GM18873 (cell line): ENCODE measurements around the gene PABPN1L.
"Not testable (repeated sequence)": the region's sequence is repeated elsewhere in the genome, so short reads cannot be mapped to it uniquely, and the experiment has no call there.

Source experiments
- ATAC-seq: cut with Tn5 transposase; IDR thresholded peaks from one replicate; pipeline ENCODE4 v1.9.1; 2021; ENCODE audit warnings: mild to moderate bottlenecking, moderate library complexity, moderate number of reproducible peaks; ENCODE audit not compliant: unreplicated experiment, low FRiP score

PABPN1L gene

DNA sequence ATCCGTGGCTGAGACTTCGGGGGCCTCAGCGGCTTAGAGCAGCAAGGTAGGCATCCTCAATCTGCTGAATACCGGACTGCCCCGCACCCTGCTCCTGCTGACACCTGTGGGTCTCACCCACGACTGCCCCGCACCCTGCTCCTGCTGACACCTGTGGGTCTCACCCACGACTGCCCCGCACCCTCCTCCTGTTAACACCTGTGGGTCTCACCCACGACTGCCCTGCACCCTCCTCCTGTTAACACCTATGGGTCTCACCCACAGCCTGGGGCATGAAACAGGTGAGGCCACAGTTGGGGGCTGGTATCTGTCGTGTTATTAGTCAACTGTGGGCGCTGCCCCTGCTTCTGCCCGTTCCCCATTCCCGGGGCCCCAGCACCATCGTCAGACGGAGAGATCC is 36.3 kb upstream of the PABPN1L start:
- ATAC-seq = no peak

DNA sequence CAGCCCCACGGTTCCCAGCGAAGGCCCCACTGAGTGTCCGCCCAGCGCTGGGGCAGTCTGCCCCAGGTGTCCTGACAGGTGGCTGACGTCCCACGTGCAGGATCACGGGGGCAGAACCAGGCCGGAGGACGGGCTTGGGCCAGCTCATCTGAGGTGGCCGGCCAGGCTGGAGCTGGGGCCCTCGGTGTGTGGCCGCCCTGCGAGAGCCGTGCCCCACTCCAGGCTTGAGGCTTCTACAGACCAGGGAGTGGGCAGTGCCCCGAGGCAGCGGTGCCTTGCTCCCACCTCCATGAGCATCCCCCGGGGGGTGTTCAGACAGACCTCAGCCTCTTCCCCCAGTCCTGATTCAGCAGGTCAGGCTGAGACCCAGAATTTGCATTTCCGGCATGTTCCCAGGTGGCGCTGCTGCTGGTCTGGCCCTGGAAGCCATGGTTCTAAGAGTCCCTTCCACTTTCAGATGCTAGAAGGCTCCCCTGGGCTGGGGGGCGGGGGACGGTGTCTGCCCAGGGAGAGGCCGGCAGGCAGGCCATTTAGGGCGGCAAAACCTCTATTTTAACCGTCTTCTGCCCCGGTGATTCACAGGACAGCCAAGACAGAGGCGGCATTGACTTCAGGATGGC is 35.4 kb upstream of the PABPN1L start:
- ATAC-seq = no peak

DNA sequence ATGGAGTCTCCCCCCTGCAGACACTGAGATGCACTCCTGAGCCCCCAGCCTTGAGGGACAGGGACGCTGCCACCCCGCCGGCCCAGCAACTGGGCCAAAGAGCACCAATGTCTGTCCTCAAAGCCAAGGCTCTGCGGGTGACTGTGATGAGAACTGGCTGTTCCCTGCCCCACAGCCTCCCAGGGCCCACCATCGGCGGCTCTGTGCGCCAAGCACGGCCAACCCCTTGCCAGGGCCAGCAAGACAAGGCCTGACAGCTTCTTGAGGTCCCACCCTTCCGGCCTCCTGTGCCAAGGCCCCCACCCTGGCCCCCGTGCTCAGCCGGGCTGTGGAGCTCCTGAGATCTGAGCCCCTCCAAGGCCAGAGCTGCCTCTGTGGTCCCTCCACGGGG is 34.2 kb upstream of the PABPN1L start:
- no peak for ATAC-seq

DNA sequence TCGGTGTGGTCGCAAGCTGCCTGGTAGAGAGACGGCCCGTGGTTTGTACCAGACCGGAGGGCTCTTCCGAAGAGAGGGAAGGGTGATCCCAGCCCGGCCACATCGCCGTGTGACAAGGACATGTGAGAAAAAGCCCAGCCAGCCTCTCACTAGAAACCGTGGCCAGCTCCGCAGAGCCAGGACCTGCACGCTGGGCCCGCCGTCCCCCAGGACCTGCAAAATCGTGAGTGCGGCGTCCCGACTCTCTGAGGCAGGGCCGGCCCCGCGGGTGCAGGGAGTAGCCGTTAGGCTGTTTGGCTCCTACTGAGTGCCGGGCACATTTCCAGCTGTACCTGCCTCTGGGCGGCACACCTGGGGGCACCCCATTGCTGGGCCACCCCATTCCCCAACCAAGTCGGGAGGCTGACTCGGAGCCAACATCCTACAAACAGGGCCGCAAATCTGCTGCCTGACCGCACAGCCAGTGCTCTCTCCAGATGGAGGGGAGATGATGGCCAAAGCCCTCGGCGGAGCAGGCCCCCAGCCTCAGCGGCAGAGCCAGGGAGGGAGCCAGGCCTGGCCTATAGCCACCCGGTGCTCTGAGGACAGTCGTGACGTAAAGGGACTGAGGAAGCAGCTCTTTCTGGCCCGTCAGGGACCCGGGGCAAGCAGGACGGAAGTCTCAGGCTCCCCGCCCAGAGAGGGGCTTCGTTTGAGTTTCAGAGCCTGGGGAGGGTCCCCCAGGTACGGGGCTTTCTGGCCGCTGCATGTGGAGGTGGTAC is 33.6 kb upstream of the PABPN1L start:
- no peak for ATAC-seq

DNA sequence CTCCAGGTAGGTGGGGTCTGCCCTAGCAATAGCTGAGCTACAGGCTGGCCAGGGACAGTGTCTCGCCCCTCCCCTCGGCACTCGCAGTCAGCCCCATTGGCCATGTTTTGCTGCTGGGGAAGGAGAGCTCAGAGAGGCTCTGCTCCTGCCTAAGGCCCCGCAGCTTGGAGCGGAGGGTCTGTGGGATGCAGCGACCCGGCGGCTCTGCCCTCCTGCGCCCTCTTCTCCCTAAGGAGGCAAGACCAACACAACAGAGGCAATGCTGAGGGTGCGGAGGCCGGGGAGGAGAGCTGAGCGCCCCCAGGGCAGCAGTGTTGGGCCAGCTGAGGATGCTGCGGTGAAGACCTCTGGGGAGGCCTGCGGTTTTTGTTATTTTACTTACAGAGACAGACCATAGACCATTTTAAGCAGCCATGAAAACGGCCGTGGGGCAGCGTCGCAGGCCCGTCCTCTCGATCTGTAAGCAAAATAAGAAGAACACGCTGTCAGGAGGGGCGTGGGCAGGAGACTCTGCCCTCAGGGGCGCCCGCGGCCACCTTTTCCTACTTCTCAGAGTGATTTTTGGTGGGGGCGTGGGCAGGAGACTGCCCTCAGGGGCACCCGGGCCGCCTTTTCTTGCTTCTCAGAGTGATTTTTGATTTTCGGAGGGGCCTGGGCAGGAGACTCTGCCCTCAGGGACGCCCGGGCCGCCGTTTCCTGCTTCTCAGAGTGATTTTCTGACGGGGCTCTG is 31.4 kb upstream of the PABPN1L start:
- no peak for ATAC-seq

DNA sequence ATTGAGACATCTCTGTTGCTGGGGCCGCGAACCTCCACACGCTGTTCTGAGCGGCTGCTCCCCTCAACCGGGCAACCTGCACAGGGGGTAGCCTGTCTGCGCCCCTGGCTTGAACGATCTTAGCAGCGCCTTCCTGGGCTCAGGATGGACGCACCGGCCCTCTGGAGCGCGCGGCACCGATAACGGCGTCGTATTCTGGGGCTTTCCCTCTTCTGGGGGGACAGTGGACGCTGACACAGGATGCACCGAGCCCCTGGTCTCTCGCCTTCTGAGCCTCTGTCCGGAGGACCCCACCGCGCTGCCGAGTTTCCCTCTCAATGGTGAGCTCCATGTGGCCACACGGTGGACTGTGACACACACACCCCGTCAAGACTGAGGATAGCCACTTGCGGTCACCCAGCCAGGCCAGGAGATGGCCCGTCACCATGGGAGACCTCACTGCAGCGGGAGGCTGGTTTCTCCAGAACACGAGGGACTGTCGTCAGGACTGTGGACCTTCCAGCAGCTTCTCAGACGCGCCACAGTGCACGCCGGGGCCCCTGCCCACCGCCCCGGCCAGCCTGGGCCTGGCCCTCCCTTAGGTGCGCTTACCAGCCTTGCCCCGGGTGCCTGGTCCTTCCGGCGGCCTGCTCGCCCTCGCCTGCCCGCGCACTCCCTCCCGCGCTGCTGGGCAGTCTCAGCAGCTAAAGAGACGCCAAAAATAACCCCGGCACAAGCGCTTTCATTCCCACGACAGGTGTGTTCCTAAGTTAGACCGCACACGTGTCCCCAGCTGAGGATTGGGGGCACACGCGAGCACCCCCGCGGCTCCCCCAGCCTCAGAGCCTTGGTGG is 30.0 kb upstream of the PABPN1L start:
- no peak for ATAC-seq

DNA sequence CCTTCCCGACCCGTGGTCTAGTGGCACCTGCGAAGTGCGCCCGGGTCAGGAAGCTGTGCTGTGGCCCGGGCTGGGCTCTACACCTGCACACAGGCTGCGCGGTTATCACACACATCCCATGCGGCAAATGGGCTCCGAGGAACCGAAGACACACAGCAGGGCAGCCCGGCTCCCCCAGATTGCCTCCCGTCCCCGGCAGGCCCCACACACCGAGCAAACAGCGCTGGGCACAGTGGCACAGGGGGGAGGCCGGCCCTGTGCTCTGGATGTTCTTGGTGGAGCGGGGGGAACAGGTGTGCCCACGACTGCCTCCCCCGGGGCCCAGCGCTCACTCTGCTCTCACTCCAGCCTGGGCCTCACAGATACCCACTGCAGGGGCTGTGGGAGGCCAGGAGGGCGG is 28.9 kb upstream of the PABPN1L start:
- no peak for ATAC-seq

DNA sequence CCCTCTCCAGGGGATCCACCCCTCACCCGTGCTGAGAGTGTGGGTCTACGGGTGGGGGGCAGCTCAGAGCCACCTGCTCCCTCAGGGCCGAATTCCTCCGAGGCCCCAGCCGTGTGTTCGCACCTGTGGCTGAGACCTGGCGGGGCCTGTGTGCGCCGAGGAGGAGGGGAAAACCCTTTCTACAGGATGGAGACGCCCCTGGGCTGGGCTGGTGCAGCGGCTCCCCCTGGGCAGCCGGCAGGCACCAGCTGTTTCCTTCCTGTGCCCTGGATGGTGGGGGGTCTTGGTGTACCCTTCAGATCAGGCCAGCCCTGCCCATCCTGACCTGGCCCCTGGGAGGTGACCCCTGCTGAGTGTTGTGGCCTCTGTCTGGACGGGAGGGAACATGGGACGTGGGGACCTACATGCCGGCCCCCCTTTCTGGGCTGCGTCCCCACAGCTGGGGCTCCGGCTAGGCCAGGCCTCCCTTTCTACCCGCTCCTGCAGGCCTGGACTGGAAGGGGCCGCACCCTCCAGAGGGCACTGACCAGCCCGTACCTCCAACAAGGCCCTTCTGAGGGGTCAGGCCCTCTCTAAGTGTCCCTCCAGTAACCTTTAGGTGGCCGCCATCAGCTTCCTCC is 28.3 kb upstream of the PABPN1L start:
- no peak for ATAC-seq

DNA sequence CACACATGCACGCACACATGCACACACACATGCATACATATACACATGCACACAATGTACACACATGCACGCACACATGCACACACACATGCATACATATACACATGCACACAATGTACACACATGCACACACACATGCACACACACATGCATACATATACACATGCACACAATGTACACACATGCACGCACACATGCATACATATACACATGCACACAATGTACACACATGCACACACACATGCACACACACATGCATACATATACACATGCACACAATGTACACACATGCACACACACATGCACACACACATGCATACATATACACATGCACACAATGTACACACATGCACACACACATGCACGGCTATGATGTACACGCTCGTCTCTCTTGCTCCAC is 27.8 kb upstream of the PABPN1L start:
- ATAC-seq = not testable (repeated sequence)

DNA sequence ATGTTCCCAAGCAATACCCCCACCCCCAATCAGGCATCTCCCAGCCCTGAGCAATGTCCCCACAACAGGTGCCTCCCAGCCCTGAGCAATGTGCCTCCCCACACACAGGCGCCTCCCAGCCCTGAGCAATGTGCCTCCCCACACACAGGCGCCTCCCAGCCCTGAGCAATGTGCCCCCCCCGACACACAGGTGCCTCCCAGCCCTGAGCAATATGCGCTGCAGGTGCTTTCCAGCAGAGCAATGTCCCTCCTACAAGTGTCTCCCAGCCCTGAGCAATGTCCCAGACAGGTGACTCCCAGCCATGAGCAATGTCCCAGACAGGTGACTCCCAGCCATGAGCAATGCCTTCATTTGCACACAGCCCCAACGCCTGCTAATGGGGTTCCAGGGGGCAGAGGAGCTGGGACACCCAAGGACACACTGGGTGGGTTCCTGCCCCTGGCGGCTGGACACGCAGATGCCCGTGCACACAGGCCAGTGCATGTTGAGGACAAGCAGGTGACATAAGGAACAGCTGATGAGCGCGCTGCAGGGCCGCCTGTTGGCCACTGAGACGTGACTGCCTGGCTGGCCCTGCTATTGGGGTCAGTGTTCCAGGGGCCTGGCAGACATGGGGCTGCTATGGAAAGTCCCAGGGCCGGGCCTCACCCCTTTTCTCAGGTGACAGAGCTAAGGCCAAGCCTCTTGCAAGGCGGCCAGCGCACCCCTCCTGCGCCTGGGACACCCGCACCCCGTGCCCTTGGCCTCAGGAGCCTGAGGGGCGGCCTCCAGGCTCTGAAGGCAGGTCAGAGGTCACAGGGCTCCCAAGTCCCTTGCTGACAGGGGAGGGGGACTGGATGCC is 26.9 kb upstream of the PABPN1L start:
- no peak for ATAC-seq

DNA sequence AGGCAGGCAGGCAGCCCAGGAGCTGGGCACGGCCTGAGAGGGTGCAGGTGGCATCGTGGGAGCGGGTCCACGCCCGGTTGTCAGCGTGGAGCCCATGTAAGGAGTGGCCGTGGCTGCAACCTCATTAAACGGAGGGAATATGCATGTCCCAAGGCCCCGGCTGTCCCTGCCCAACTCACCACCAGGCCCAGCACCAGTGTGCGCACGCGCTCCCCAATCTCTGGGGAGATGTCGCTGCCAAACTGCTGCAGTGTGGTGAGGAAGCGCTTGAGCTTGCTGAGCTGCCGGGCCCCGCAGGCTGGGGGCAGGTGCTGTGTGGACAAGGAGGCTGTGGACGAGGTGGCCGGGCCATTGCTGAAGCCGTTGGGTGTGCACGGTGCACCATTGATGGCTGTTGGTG is 25.6 kb upstream of the PABPN1L start:
- ATAC-seq = no peak

DNA sequence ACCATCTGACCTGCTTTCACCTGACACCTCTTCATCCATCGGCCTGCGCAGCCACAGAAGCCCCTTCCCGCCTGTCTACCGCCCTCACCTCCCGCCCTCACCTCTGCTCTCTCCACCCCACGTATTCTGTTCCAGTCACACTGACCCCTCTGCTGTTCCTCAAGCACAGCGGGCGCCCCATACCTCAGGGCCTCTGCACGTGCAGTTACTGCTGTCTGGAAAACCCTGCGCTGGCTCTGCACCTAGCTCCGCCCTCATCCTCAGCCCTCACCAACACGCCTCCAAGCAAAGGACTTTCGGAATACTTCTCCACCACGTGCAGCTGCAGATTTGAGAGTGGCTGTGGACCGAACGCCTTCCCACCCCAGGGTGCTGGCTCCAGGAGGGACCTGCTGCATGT is 24.6 kb upstream of the PABPN1L start:
- no peak for ATAC-seq

DNA sequence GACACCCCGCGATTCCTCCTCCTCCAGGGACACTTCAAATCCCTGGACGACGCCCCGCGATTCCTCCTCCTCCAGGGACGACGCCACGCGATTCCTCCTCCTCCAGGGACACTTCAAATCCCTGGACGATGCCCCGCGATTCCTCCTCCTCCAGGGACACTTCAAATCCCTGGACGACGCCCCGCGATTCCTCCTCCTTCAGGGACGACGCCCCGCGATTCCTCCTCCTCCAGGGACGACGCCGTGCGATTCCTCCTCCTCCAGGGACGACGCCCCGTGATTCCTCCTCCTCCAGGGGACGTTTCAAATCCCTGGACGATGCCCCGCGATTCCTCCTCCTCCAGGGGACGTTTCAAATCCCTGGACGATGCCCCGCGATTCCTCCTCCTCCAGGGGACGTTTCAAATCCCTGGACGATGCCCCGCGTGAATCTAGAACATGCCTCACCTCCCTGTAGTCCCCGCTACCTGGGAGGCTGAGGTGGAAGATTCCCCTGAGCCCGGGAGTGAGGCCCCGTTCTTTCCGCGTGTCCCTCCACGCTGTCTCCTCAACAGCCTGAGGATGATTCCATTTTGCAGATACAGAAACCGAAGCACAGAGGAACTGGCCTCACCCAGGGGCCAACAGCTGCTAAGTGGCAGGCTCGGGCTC is 23.4 kb upstream of the PABPN1L start:
- ATAC-seq = not testable (repeated sequence)

DNA sequence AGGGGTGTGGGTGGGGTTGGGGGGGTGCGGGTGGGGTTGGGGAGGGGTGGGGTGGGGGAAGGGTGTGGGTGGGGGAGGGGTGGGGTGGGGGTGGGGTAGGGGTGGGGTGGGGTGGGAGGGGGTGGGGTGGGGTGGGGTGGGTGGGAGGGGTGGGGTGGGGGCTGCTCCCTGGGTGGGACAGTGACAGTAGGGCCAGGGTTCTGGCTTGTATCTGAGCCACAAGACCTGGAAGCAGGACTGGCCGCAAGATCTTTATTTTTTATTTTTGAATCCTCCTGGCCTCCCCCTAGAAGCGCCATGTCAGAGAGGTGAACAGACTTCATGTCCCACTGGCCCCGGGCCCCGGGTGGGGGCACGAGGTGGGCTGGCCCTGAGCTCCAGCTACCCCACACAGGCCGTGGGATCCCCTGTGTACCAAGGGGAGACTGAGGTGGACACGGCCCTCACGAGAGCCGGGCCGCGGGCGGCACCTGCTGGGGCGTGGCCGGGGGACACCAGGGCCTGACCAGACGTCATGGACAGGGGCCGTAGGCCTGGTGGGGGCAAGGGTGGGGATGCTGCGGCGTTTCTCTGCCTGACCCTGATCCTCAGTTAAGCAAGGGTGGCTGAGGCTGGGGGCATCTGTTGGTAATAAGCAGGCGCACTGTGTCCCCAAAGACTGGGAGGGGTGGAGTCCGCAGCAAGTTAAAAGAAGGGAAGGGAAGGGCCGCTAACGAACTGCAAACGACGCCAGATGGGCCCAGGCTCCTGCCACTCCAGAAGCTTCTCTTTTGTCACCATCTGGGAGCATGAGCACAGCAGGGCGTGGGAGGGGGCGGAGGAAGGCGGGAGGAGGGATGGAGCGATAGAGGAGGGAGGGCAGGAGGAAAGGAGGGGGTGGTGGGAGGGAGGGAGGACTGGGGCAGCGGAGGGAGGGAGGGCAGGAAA is 22.3 kb upstream of the PABPN1L start:
- no peak for ATAC-seq

DNA sequence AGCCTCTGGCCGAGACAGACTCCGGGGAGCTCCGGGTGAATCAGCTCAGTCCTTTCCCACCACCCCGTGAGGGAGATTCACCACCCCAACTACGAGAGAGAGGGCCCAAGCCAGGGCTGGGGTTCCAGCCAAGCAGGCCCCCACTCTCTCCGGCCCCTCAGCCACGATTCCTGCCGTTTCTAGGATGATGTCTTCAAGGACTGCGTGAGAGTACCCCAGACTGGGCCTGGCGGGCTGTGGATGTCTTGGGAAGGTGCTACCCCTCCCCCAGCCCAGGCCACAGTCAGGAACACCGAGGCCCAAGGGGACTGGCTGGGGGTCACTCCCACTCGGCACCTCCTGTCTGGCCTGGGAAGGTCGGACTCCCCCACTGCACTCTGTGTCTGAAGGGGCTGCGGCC is 21.6 kb upstream of the PABPN1L start:
- no peak for ATAC-seq

DNA sequence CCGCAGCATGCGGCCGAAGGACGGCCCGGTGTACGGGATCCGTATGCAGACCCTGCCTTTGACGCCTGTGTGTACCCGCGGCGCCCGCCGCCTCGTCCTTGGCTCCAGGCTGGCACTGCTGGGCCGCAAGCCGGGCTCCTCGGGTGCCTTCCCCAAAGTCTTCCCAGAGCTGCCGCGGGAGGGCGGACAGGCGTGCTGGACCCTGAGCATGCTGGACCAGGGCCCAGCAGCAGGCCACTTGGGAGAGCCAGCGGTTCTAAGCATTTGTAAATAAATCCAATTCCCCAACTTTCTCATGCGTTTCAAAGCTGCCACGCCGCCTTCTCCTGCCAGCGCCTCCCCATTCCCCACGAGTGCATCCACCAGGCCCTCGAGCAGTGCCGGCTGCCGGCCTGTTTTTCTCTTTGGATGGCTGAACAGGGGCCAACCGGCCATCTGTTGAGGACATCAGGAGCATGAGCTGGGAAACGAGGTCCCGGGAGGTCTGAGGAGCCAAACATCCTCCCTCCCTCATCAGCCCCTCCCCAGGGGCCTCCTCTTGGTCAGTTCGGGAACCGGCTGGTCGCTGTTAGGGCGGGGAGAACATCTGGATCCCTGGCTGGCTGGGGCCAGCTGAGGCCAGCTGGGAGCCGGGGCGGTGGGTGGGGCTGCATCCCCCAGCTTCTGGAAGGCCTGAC is 20.5 kb upstream of the PABPN1L start:
- no peak for ATAC-seq

DNA sequence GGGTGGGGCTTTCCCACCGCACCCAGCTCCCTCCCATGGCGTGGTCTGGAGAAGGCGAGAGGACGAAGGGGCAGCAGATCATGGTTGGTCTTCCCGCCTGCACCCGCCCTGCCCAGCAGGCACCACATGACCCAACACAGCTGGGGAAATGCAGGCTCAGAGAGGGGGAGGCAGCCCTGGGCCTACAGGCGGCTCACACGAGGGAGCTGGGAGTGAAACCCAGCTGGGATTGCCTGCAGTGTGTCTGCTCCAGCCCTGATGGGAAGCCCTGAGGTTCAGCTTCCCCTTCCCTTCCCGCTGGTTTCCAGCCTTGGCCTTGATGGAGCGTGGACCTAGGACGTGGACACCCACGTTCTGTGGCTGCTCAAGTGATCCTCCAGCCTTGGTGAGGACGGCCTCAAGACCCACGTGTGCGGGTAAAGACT is 20.0 kb upstream of the PABPN1L start:
- no peak for ATAC-seq
